Posterior vena cava (tissue), 2 donors: ENCODE results near the gene DNAJC18. TPM values are rescaled to one million over a fixed set of nuclear protein-coding genes. Genes with fewer than 3 reads are reported as not detected.
"Not testable (repeated sequence)": the region's sequence is repeated elsewhere in the genome, so short reads cannot be mapped to it uniquely, and the experiment has no call there.

Source experiments
- DNase-seq: peaks from one replicate; pipeline ENCODE4 v3.0.0-alpha.2; 2020; ENCODE audit warnings: low spot score
- intact Hi-C, 2 donors: fragments of 100-400 bp; cut with DNase I; formaldehyde crosslinking; loops; one replicate each; pipeline versions ENCODE4 v1.14.1 to v1.14.2; 2022 to 2023
- total RNA-seq, 2 donors: library from RNA; stranded (reverse); fragmentation: NEBNext Ultra II Directional; extraction: Animal tissue kit (Norgen Biotek cat#: 25700); gene quantifications; one replicate each; pipeline ENCODE4 v1.2.1, GENCODE V29; 2021
- donor health status: DM: yes; HTN: yes; CAD: no.
- donor health status: DM: yes; HTN: yes; CAD: no.

Gene DNAJC18
- total RNA-seq, 2 donors from 2014 or later = 13.3 to 18.8 TPM

DNA sequence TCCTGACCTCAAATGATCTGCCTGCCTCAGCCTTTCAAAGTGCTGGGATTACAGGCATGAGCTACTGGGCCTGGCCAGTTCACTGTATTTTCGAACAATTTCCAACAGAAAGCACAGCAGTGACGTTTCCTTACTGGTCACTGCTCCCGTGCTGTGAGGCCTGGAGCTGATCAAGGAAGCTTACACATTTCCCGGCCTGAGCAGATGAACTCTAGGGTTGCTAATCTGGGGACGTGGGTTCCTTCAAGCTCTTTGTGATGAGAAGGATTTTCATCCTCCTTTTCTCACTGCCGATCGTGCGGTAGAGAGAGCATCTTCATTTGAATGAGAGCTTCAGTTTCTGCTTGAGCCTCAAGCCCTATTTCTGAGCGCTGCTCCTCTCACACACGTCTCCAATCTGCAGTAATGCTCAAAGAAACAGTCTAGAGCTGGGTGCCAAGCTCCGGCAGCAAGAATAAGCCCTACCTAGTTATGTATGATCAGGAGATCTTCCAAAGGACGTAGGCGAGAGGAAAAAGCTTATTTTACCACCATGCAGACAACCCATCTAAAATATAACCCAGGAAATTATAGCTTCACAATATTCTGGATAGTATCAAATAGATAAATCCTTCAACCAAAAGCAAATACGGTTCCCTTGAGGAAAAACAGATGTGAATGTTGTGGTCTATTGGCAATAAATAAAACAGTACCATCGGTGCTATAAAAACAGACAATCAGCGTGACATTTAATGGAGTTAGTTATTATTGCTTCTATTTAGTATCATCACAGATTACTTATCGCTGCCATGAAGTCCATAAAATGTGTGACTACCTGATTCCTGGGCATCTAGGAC, 28.1 kb downstream of the DNAJC18 start:
- no peak for DNase-seq
- intact Hi-C loops = no loop called here

DNA sequence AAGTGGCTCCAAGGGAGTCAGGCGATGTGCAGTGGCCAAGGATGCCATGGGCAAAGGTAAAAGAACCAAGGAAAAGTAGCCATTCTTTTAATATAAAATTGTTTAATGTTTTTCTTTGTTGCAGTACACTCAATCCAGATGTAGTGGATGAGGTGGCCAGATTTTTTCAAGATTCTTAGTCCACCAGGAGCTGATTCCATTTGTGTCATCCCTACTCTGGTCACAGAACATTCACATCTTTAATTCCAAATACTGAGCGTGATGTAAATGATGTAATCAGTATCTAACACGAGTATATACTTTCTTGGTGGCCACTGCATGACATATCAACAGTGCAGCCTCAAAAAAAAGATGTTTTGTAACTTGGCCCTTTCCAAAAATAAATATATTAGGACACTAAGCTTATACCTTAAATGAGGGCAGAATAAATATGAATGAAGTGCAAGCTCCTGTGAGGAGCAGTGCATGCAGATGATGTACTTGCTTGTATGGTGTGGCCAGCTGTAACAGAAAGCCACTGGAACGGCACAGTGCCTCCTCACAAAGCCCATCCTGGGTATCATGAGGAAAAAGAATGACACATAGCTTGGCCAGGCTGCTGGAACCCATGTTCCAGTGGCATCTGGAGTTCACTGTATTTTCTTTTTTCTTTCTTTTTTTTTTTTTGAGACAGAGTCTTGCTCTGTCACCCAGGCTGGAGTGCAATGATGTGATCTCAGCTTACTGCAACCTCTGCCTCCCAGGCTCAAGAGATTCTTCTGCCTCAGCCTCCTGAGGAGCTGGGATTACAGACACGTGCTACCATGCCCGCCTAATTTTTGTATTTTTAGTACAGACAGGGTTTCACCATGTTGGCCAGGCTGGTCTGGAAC, 29.0 kb downstream of the DNAJC18 start:
- intact Hi-C loops = no loop called here
- no peak for DNase-seq

GRCh38 chr5:139409116-139409515, 30.2 kb downstream of the DNAJC18 start:
- not testable (repeated sequence) for DNase-seq
- intact Hi-C loops = loop anchor here in 1 of 2 donors (10.0 kb wide), 1 partner anchor 1164 kb away; no protein-coding TSS in a partner anchor

GRCh38 chr5:139408191-139408590, 31.1 kb downstream of the DNAJC18 start:
- intact Hi-C loops = loop anchor here in 1 of 2 donors (10.0 kb wide), 1 partner anchor 1163 kb away; no protein-coding TSS in a partner anchor
- no peak for DNase-seq

DNA sequence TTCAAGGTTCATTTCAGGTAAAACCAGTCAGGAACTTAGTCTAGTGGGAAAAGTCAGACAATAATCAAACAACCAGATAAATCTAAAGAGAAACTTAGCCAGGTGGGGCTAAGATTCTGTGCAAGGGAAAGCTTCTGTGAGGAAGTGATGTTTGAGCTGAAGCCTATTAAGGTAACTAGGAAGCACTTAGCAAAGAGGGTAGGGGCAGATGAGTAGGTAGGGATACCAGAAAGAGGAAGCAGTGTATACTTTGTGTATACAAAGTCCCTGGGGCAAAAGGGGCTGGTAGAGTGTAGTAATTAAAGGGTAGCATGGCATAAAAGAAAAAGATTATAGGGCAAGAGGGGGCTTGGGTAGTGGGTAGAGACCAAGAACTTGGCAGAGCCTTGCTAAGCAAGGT, 31.8 kb downstream of the DNAJC18 start:
- intact Hi-C loops = loop anchor here in 1 of 2 donors (10.0 kb wide), 1 partner anchor 1163 kb away; no protein-coding TSS in a partner anchor
- DNase-seq = no peak

DNA sequence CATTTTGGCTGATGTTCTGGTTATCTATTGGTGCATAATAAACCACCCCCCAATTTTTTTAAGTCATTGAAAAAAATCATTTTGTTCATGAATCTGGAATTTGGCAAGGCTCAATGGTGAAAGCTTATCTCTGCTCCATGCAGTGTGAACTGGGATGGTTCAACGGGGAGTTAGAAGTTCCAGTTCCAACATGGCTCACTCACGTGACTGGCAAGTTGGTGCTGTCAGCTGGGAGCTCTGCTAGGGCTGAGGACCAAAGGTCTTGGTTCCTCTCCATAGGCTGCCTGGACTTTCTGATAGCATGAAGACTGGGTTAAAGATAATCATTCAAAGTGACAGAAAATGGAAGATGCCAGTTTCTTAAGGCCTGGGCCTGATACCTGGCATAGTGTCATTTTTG, 32.4 kb downstream of the DNAJC18 start:
- intact Hi-C loops = loop anchor here in 1 of 2 donors (10.0 kb wide), 1 partner anchor 1162 kb away; no protein-coding TSS in a partner anchor
- no peak for DNase-seq

DNA sequence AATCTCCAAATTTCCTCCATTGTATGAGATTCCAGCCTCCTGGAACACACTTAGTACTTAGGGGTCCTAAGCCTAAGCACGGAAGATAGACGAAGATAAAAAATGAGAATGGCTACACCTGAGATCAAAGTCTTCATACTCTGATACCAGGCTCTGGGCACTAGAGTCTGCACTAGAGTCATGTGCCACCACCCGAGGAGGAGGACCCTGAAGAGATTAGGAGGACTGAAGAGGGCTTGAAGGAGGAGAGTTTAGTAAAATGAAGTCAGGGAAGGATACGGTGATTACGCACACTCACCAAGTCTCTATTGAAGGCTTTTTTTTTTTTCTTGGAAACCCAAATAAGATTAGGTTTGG, 34.9 kb downstream of the DNAJC18 start:
- intact Hi-C loops = loop anchor here in 1 of 2 donors (10.0 kb wide), 1 partner anchor 1160 kb away; no protein-coding TSS in a partner anchor
- DNase-seq = peak; percentile 2

GRCh38 chr5:139403787-139404483, 35.4 kb downstream of the DNAJC18 start, which contains the start of gene SPATA24:
Gene SPATA24, minus strand, starts transcription at chr5:139404089. Its CDS starts 29 bp downstream, at chr5:139404060.
- intact Hi-C loops = loop anchor here in 1 of 2 donors (10.0 kb wide), 1 partner anchor 1159 kb away; no protein-coding TSS in a partner anchor
- DNase-seq = peak; percentile 99

DNA sequence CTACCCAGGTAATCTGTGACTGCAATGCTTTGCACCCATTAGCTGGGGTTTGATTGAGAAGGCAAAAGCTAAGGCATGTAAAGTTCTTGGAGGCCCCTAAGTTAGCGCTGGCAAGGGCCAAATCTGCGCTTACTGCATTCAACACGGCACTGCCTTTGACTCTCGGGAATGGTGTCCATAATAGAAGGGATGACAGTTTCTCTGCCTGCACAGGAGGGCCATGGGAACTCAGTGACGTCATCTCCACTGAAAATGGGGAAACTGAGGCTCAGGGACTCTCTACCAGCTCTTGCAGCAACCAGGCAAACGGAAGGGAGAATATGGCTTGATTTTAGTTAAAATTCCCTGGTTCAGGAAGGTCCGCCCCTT, 35.9 kb downstream of the DNAJC18 start:
- intact Hi-C loops = loop anchor here in 1 of 2 donors (10.0 kb wide), 1 partner anchor 1159 kb away; no protein-coding TSS in a partner anchor
- no peak for DNase-seq

GRCh38 chr5:139402561-139403158, 36.7 kb downstream of the DNAJC18 start:
- intact Hi-C loops = loop anchor here in 1 of 2 donors (10.0 kb wide), 1 partner anchor 1158 kb away; no protein-coding TSS in a partner anchor
- DNase-seq = peak; percentile 69

DNA sequence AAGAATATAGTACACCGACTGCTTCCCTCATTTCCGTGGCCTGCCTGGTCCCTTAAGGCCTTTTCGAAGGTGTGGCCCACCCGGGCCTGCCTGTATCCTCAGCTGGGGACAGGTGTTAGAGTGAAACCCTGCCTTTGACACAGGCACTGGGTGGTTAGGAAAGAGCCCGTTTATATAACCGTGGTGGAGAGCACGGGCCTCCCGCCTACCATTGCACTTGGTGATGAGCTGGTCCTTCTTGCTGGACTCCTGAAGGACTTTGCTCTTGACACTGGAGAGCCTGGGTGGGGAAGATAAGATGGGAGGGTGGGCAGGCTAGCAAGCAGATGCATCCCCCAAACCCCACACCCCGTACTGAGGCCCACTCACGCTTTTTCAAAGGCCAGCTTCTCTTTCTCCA, 37.8 kb downstream of the DNAJC18 start:
- intact Hi-C loops = loop anchor here in 1 of 2 donors (10.0 kb wide), 1 partner anchor 1157 kb away; no protein-coding TSS in a partner anchor
- DNase-seq = peak; percentile 32

DNA sequence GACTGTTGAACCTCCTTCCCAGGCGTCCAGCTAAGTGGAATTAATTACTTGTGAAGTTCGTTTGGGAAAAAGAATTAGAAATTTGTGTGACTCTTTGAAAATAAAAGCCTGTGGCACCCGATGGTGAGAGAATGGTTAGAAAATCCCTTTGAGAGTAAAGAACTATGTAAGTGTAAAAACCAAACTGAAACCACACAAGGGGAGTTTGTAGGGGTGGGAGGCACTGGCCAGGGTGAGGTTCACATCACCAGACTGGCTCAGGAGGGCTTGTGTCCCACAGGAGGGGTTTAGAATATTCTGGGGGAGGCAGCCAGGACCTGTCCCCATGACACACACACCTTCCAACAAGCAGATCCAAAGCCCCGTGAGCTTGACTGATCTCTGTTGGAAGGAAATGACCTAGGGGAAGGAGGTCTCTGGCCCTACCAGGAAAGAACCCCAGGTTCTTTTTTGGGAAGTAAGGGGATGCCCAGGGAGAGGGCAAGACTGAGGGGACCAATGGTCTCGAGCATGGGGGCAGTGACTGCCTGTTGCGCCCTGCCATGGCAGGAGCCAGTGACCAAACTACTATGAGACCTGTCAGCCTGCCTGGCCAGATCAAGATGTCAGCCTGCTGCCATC, 39.7 kb downstream of the DNAJC18 start:
- DNase-seq = no peak

GRCh38 chr5:139397921-139398320, 41.4 kb downstream of the DNAJC18 start:
- no peak for DNase-seq
- intact Hi-C loops = no loop called here

More for the DNA sequence above, 39.7 kb downstream of the DNAJC18 start:
- intact Hi-C loops = loop anchor here in 1 of 2 donors (10.0 kb wide), 1 partner anchor 1155 kb away; no protein-coding TSS in a partner anchor

- intact Hi-C loops = no loop called here
- DNase-seq = no peak
Measured at GRCh38 chr5:139396691-139397090, 42.6 kb downstream of the DNAJC18 start.

DNA sequence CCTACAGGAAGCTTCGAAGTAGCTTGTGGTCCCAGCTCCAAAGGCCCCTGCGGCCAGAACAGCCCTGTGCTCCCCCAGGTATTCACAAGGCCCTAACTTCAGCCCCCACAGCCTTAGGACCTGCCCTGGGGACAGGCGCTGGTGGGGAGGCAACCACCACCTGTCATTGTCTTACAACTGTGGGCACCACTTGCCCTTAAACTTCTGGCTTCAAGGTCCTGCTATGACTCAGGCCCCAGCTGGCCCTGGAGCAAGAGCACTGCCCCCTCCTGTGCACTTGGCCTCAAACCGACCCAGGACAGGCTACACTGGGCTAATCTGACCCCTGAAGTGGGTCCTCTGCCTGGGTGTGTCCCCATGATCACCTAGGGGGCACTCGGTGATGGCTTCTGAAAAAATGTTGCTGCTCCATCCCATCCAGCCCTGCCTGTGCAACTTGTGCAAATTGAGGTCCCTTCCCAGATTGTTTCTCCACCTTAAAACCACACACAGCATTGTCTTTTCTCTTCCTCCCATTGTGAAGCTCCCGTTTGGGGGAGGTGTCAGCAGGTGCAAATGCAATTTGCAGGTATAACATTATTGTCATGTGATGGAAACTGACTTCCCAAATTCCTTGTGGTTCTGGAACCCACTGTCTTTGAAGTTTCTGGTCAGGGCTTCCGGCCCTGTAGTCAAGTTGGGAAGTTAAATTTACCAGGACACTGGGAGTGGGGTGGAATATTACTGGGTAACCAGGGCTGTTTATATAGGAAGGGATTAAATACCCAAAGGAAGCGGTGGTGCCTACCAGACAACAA, 43.3 kb downstream of the DNAJC18 start:
- intact Hi-C loops = no loop called here
- DNase-seq = no peak

- intact Hi-C loops = no loop called here
Measured at GRCh38 chr5:139394654-139395566, 44.4 kb downstream of the DNAJC18 start, which contains the start of gene PROB1. Gene PROB1, minus strand, starts transcription at chr5:139395104. Its CDS starts 23 bp downstream, at chr5:139395081.

More at GRCh38 chr5:139394654-139395566, 44.4 kb downstream of the DNAJC18 start, which contains the start of gene PROB1:
- no peak for DNase-seq
